HG03139 (cell line): ENCODE measurements around the gene IL17RE.

ENCODE experiments used
- ATAC-seq: cut with Tn5 transposase; IDR thresholded peaks from one replicate; pipeline ENCODE4 v1.9.1; 2021; ENCODE audit not compliant: unreplicated experiment

The IL17RE gene

GRCh38 chr3:9903238-9903624, 583 bp downstream of the IL17RE start:
- no peak for ATAC-seq

GRCh38 chr3:9903904-9904303, 1.3 kb downstream of the IL17RE start:
- no peak for ATAC-seq

- ATAC-seq: no peak
Measured at GRCh38 chr3:9906480-9906879, 3.8 kb downstream of the IL17RE start.

- no peak for ATAC-seq
Measured at GRCh38 chr3:9908286-9908685, 5.6 kb downstream of the IL17RE start.

- ATAC-seq: no peak
Measured at GRCh38 chr3:9909221-9910013, 6.8 kb downstream of the IL17RE start.

- ATAC-seq: no peak
Measured at GRCh38 chr3:9911863-9912262, 9.2 kb downstream of the IL17RE start.

GRCh38 chr3:9912294-9912935, 9.8 kb downstream of the IL17RE start:
- no peak for ATAC-seq

- ATAC-seq: no peak
Measured at GRCh38 chr3:9913601-9914000, 11.0 kb downstream of the IL17RE start.

GRCh38 chr3:9914011-9914410, 11.4 kb downstream of the IL17RE start:
- ATAC-seq: no peak

- ATAC-seq: no peak
Measured at GRCh38 chr3:9914559-9915253, 12.1 kb downstream of the IL17RE start.

- ATAC-seq: no peak
Measured at GRCh38 chr3:9915254-9916141, 12.8 kb downstream of the IL17RE start.

- ATAC-seq: no peak
Measured at GRCh38 chr3:9916346-9916733, 13.7 kb downstream of the IL17RE start.

- no peak for ATAC-seq
Measured at GRCh38 chr3:9916734-9917680, 14.4 kb downstream of the IL17RE start, which contains the start of gene IL17RC. TSS of gene IL17RC (plus strand) at chr3:9917098. CDS start at chr3:9917316, 218 bp downstream.

- no peak for ATAC-seq
Measured at GRCh38 chr3:9917820-9918219, 15.2 kb downstream of the IL17RE start.

- no peak for ATAC-seq
Measured at GRCh38 chr3:9918261-9919038, 15.8 kb downstream of the IL17RE start.

GRCh38 chr3:9928158-9928557, 25.5 kb downstream of the IL17RE start:
- ATAC-seq: no peak

- no peak for ATAC-seq
Measured at GRCh38 chr3:9930804-9931418, 28.3 kb downstream of the IL17RE start.

- no peak for ATAC-seq
Measured at GRCh38 chr3:9932535-9932842, 29.8 kb downstream of the IL17RE start.
